Measurements from ENCODE around the gene TSPAN14. TPM values are rescaled to one million over a fixed set of nuclear protein-coding genes. Genes with fewer than 3 reads are reported as not detected.

The TSPAN14 gene
- total RNA-seq, 2 experiments from 2014 or later = 167 to 168 TPM

DNA sequence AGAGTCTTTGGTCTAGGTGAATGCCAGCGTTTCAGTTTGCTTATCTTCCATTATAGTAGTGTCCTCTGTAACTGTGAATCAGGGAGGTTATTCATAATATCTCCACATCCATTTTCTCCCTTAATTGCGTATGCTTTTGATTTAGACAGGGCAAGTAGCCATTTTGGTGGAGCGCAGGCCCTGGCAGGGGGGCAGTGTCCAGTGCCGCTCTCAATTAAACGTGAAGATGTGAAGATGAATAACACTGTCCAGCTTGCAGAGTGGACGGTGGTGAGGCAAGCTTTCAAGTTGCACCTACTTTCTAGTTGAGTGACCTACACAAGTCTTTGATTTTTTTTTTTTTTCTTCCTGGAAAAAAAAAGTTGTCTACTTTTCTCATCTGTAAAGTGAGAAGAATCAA is 4.5 kb downstream of the TSPAN14 start:
- Mint-ChIP-seq H3K27me3 (no peaks in the 10 kb centered on the region), H3K27ac (peak overlapping the region; percentile 92), H3K4me1 (ENCODE audit: low read depth) (peaks cover 78% of the 10 kb centered on the region), H3K36me3 (ENCODE audit: low read depth) (peaks cover 64% of the 10 kb centered on the region), H3K9me3 (no peaks in the 10 kb centered on the region), H3K4me3 (peak overlapping the region; percentile 95)
- ATAC-seq (ENCODE audit: poor library complexity) (no peak), DNase-seq (no peak)
- Histone ChIP-seq H3K27ac (ENCODE audit: low read depth in 1 of 2, low read length in 2 of 2) (peak overlapping the region; percentile 69 to 91), H3K36me3 (ENCODE audit: insufficient read depth, low read length) (peaks cover 7% of the 10 kb centered on the region), H3K27me3 (ENCODE audit: control insufficient read depth in 1 of 2, insufficient read depth in 2 of 2, low read length in 2 of 2) (no peaks in the 10 kb centered on the region), H3K4me3 (ENCODE audit: low read length) (peak overlapping the region; percentile 97), H3K9me3 (ENCODE audit: control insufficient read depth in 1 of 2, insufficient read depth in 1 of 2, low read length in 2 of 2) (no peaks in the 10 kb centered on the region), H3K4me1 (ENCODE audit: insufficient read depth, low read length) (peaks cover 87% of the 10 kb centered on the region)
- intact Hi-C loops (cut with DNase I, micrococcal nuclease) = loop anchor here in 1 of 2 experiments (1.0 to 5.0 kb wide), 3 partner anchors 10 to 46 kb away; no protein-coding TSS in a partner anchor
- CTCF ChIA-PET = interaction anchor here (0.7 to 19.9 kb wide), 8 partner anchors 10 to 50 kb away, joined by 3 to 250 read pairs (median 3); partner anchors contain the start of gene PRXL2A
- TF ChIP-seq CTCF (IDR thresholded peaks at IDR 0.05) = no peak
- POLR2A ChIA-PET = interaction anchor here (0.5 to 22.9 kb wide), 13 partner anchors 9 to 271 kb away, joined by 3 to 420 read pairs (median 5); partner anchors contain the start of gene PRXL2A

DNA sequence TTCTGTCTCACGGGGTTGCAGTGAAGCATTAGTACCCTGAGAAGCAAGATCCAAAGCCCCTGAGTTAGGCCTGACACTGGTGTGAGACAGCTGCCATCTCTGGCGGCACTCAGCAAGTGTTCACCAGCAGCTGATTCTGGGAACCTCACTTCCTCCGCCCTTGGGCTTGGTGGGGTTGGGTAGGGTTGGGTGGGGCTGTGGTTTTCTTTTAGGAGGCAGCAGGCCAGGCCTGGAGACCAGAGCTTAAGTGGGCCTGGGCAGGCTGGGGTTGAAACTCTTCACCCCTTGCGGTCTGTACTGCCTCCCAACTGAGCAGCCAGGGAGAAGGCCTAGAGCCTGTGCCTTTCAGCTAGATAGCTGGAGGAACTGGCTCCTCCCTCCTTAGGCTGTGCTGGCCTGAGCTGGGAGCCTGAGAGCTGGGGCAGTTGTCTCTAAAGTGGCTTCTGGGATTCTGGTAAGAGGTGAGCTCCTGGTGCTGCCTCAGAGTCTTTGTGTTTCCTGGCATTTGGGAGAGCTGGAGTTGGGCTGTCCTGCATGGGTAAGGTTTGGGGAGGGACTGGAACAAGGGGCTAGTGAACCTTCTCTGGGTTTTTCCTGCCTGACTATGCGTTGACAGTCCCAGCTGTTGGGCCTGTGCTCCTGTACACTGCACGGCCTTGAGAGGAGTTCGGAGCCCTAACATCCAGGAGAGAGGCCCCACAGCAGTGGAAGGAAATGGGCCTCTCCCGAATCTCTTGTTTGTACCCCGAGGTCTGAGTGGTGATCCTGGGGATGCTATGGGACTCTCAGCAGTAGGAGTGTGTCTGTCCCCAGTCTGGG is 5.1 kb downstream of the TSPAN14 start:
- Histone ChIP-seq H3K27me3 (ENCODE audit: control insufficient read depth in 1 of 2, insufficient read depth in 2 of 2, low read length in 2 of 2) (no peaks in the 10 kb centered on the region), H3K36me3 (ENCODE audit: insufficient read depth, low read length) (peaks cover 11% of the 10 kb centered on the region), H3K4me1 (ENCODE audit: insufficient read depth, low read length) (peaks cover 92% of the 10 kb centered on the region), H3K4me3 (ENCODE audit: low read length) (peak overlapping the region; percentile 97), H3K27ac (ENCODE audit: low read depth in 1 of 2, low read length in 2 of 2) (peak overlapping the region; percentile 69 to 91), H3K9me3 (ENCODE audit: control insufficient read depth in 1 of 2, insufficient read depth in 1 of 2, low read length in 2 of 2) (no peaks in the 10 kb centered on the region)
- H3K4me3 Mint-ChIP-seq = peak overlapping the region; percentile 95
- intact Hi-C loops (cut with DNase I, micrococcal nuclease) = loop anchor here in 1 of 2 experiments (1.0 to 5.0 kb wide), 3 partner anchors 9 to 47 kb away; no protein-coding TSS in a partner anchor
- H3K4me1 Mint-ChIP-seq (ENCODE audit: low read depth) = peaks cover 83% of the 10 kb centered on the region
- CTCF ChIA-PET = interaction anchor here (0.7 to 19.9 kb wide), 11 partner anchors 9 to 51 kb away, joined by 3 to 250 read pairs (median 3); partner anchors contain the start of gene PRXL2A
- H3K36me3 Mint-ChIP-seq (ENCODE audit: low read depth) = peaks cover 69% of the 10 kb centered on the region
- POLR2A ChIA-PET = interaction anchor here (0.5 to 22.9 kb wide), 13 partner anchors 9 to 271 kb away, joined by 3 to 420 read pairs (median 5); partner anchors contain the start of gene PRXL2A
- H3K27ac Mint-ChIP-seq = peak overlapping the region; percentile 92
- DNase-seq (peak; percentile 47 to 87 (median 66)), ATAC-seq (ENCODE audit: poor library complexity) (peak; percentile 57)
- H3K9me3 Mint-ChIP-seq = no peaks in the 10 kb centered on the region
- H3K27me3 Mint-ChIP-seq = no peaks in the 10 kb centered on the region
- TF ChIP-seq CTCF (IDR thresholded peaks at IDR 0.05) = no peak

- Histone ChIP-seq H3K27ac (ENCODE audit: low read depth in 1 of 2, low read length in 2 of 2) (peak overlapping the region; percentile 69 to 91), H3K4me1 (ENCODE audit: insufficient read depth, low read length) (peaks cover 100% of the 10 kb centered on the region), H3K4me3 (ENCODE audit: low read length) (peak overlapping the region; percentile 97), H3K27me3 (ENCODE audit: control insufficient read depth in 1 of 2, insufficient read depth in 2 of 2, low read length in 2 of 2) (no peaks in the 10 kb centered on the region), H3K9me3 (ENCODE audit: control insufficient read depth in 1 of 2, insufficient read depth in 1 of 2, low read length in 2 of 2) (no peaks in the 10 kb centered on the region), H3K36me3 (ENCODE audit: insufficient read depth, low read length) (peaks cover 11% of the 10 kb centered on the region)
- ATAC-seq (ENCODE audit: poor library complexity) = no peak
- TF ChIP-seq CTCF (IDR thresholded peaks at IDR 0.05) = no peak
- POLR2A ChIA-PET = interaction anchor here (0.8 to 22.9 kb wide), 5 partner anchors 7 to 273 kb away, joined by 3 to 420 read pairs (median 176); no protein-coding TSS in a partner anchor
- CTCF ChIA-PET = interaction anchor here (1.5 to 19.9 kb wide), 3 partner anchors 8 to 40 kb away, joined by 4 to 250 read pairs (median 12); no protein-coding TSS in a partner anchor
- Mint-ChIP-seq H3K9me3 (no peaks in the 10 kb centered on the region), H3K4me1 (ENCODE audit: low read depth) (peaks cover 94% of the 10 kb centered on the region), H3K27me3 (no peaks in the 10 kb centered on the region), H3K36me3 (ENCODE audit: low read depth) (peaks cover 62% of the 10 kb centered on the region), H3K27ac (peak overlapping the region; percentile 92), H3K4me3 (peak overlapping the region; percentile 95)
- intact Hi-C loops (cut with DNase I, micrococcal nuclease) = loop anchor here in 1 of 2 experiments (10.0 kb wide), 1 partner anchor 256 kb away; the partner anchor contains the start of gene ANXA11
- DNase-seq = no peak
Measured at GRCh38 chr10:80460399-80461207, 6.5 kb downstream of the TSPAN14 start.
